Neural cell (in vitro differentiated cells): ENCODE measurements around the gene GPC1. TPM values are rescaled to one million over a fixed set of nuclear protein-coding genes. Genes with fewer than 3 reads are reported as not detected.

ENCODE experiments used
- polyA plus RNA-seq: library from polyadenylated mRNA; depleted of rRNA; stranded (reverse); fragments of >200 nt; gene quantifications from 2 replicates; pipeline ENCODE4 v1.2.3, GENCODE V29; 2014
- small RNA-seq, 3 experiments: library from RNA; depleted of rRNA; stranded (forward); fragments of <200 nt; gene quantifications; one replicate each; pipeline ENCODE3, GENCODE V24; 2012

GPC1 gene
- polyA plus RNA-seq, 1 donor from 2014 or later = 74.0 TPM

Small RNA genes within 50 kb of the gene (small RNA-seq; reads per million reads assigned to genes)
- 2,508 to 4,014 (median 3,197) reads per million in 3 experiments for gene MIR149

Other genes with a start within 250 kb of the GPC1 start
- 6.6 and 16.6 TPM in 2 replicates for gene ANKMY1, start 122.3 kb downstream of the GPC1 start, polyA plus RNA-seq
- 20.3 and 26.6 TPM in 2 replicates for gene DUSP28, start 124.7 kb downstream of the GPC1 start, polyA plus RNA-seq
- 16.1 and 23.3 TPM in 2 replicates for gene RNPEPL1, start 132.8 kb downstream of the GPC1 start, polyA plus RNA-seq
- 120 and 138 TPM in 2 replicates for gene CAPN10, start 151.1 kb downstream of the GPC1 start, polyA plus RNA-seq
- gene GPR35, start 189.8 kb downstream of the GPC1 start, polyA plus RNA-seq = 2.8 and 4.1 TPM in 2 replicates
- not detected in 2 replicates for gene AQP12B, start 247.2 kb downstream of the GPC1 start, polyA plus RNA-seq